ENCODE results near the gene NEK5. TPM values are rescaled to one million over a fixed set of nuclear protein-coding genes. Genes with fewer than 3 reads are reported as not detected.

NEK5 gene
- total and polyA plus RNA-seq, 2 donors from 2014 or later, result 0.39 to 1.2 TPM

GRCh38 chr13:51995677-51996551 is 133.0 kb downstream of the NEK5 start:
- Histone ChIP-seq H3K36me3 (ENCODE audit: control insufficient read depth in 2 of 3, insufficient read depth in 3 of 3, low read length in 3 of 3) (no peaks in the 10 kb centered on the region), H3K4me1 (ENCODE audit: control insufficient read depth in 2 of 3, insufficient read depth in 2 of 3, low read depth in 1 of 3, low read length in 3 of 3) (peaks cover 0 to 27% (median 18%) of the 10 kb centered on the region in 3 donors), H3K4me3 (ENCODE audit: low read length in 3 of 3) (peak overlapping the region in 1 of 3 donors; percentile 1), H3K27me3 (ENCODE audit: control insufficient read depth, insufficient read depth, low read length) (no peaks in the 10 kb centered on the region), H3K27ac (ENCODE audit: low read depth in 2 of 2, low read length in 2 of 2) (peak overlapping the region in 1 of 2 donors; percentile 40), H3K9ac (ENCODE audit: low read length in 3 of 3) (no peak overlapping the region), H3K9me3 (ENCODE audit: control insufficient read depth in 2 of 3, insufficient read depth in 1 of 3, low read length in 3 of 3) (no peaks in the 10 kb centered on the region)
- TF ChIP-seq CTCF (IDR thresholded peaks at IDR 0.05; ENCODE audit: borderline replicate concordance, extremely low read depth, insufficient read depth), result no peak
- peak in 2 of 5 donors; percentile 18 to 32 for DNase-seq
- intact Hi-C loops (cut with DNase I), result loop anchor here (10.0 kb wide), 1 partner anchor 129 kb away; the partner anchor contains the start of gene NEK5
- no peak for FAIRE-seq

GRCh38 chr13:51993713-51994112 is 135.2 kb downstream of the NEK5 start:
- no peak overlapping the region for H3K9ac ChIP-seq (ENCODE audit: low read length in 3 of 3)
- peaks cover 0 to 21% (median 14%) of the 10 kb centered on the region in 3 donors for H3K4me1 ChIP-seq (ENCODE audit: control insufficient read depth in 2 of 3, insufficient read depth in 2 of 3, low read depth in 1 of 3, low read length in 3 of 3)
- DNase-seq, result no peak
- no peak for TF ChIP-seq CTCF (IDR thresholded peaks at IDR 0.05; ENCODE audit: borderline replicate concordance, extremely low read depth, insufficient read depth)
- H3K27me3 ChIP-seq (ENCODE audit: control insufficient read depth, insufficient read depth, low read length), result no peaks in the 10 kb centered on the region
- intact Hi-C loops (cut with DNase I), result loop anchor here (10.0 kb wide), 1 partner anchor 131 kb away; the partner anchor contains the start of gene NEK5
- no peaks in the 10 kb centered on the region for H3K36me3 ChIP-seq (ENCODE audit: control insufficient read depth in 2 of 3, insufficient read depth in 3 of 3, low read length in 3 of 3)
- FAIRE-seq, result no peak
- no peak overlapping the region for H3K27ac ChIP-seq (ENCODE audit: low read depth in 2 of 2, low read length in 2 of 2)
- no peaks in the 10 kb centered on the region for H3K9me3 ChIP-seq (ENCODE audit: control insufficient read depth in 2 of 3, insufficient read depth in 1 of 3, low read length in 3 of 3)
- no peak overlapping the region for H3K4me3 ChIP-seq (ENCODE audit: low read length in 3 of 3)

GRCh38 chr13:51988988-51989618 is 139.8 kb downstream of the NEK5 start:
- no peak for FAIRE-seq
- no peak overlapping the region for H3K9ac ChIP-seq (ENCODE audit: low read length in 3 of 3)
- DNase-seq, result no peak
- H3K4me1 ChIP-seq (ENCODE audit: control insufficient read depth in 2 of 3, insufficient read depth in 2 of 3, low read depth in 1 of 3, low read length in 3 of 3), result no peaks in the 10 kb centered on the region
- H3K36me3 ChIP-seq (ENCODE audit: control insufficient read depth in 2 of 3, insufficient read depth in 3 of 3, low read length in 3 of 3), result no peaks in the 10 kb centered on the region
- H3K27me3 ChIP-seq (ENCODE audit: control insufficient read depth, insufficient read depth, low read length), result no peaks in the 10 kb centered on the region
- H3K4me3 ChIP-seq (ENCODE audit: low read length in 3 of 3), result no peak overlapping the region
- TF ChIP-seq CTCF (IDR thresholded peaks at IDR 0.05; ENCODE audit: borderline replicate concordance, extremely low read depth, insufficient read depth), result no peak
- H3K9me3 ChIP-seq (ENCODE audit: control insufficient read depth in 2 of 3, insufficient read depth in 1 of 3, low read length in 3 of 3), result no peaks in the 10 kb centered on the region
- intact Hi-C loops (cut with DNase I), result no loop called here
- H3K27ac ChIP-seq (ENCODE audit: low read depth in 2 of 2, low read length in 2 of 2), result no peak overlapping the region

Other genes starting within 250 kb of the NEK5 start
- gene ATP7B, start 117.6 kb downstream of the NEK5 start, total RNA-seq, result 5.7 TPM
- gene ATP7B, start 117.6 kb downstream of the NEK5 start, polyA plus RNA-seq (ENCODE audit: insufficient read depth, low read depth, low replicate concordance), result 2.0 TPM
- 39.5 TPM for gene ALG11, start 116.7 kb downstream of the NEK5 start, total RNA-seq
- gene ALG11, start 116.7 kb downstream of the NEK5 start, polyA plus RNA-seq (ENCODE audit: insufficient read depth, low read depth, low replicate concordance), result 3.1 TPM
- 20.3 TPM for gene UTP14C, start 104.4 kb downstream of the NEK5 start, total RNA-seq
- 8.8 TPM for gene UTP14C, start 104.4 kb downstream of the NEK5 start, polyA plus RNA-seq (ENCODE audit: insufficient read depth, low read depth, low replicate concordance)
- 21.1 TPM for gene NEK3, start 30.5 kb upstream of the NEK5 start, total RNA-seq
- gene NEK3, start 30.5 kb upstream of the NEK5 start, polyA plus RNA-seq (ENCODE audit: insufficient read depth, low read depth, low replicate concordance), result 17.4 TPM